KMS-11 (cell line): ENCODE data around the gene UNC13D.

Experiments
- H2AFZ ChIP-seq: fragments of 200-600 bp; sonication (generic); 2 replicates; pipeline ENCODE4 v1.6.1; 2016; ENCODE audit warnings: antibody characterized with exemption, mixed run types, low read depth
- H3K27ac ChIP-seq: fragments of 200-600 bp; sonication (generic); 2 replicates; pipeline ENCODE4 v1.6.1; 2016; ENCODE audit warnings: mild to moderate bottlenecking, mixed run types
- H3K27me3 ChIP-seq: fragments of 200-600 bp; sonication (generic); 2 replicates; pipeline ENCODE4 v1.6.1; 2017; ENCODE audit warnings: mild to moderate bottlenecking, low read depth, mixed run types, moderate library complexity; ENCODE audit not compliant: insufficient read depth
- H3K36me3 ChIP-seq: fragments of 200-600 bp; sonication (generic); 2 replicates; pipeline ENCODE4 v1.6.1; 2017; ENCODE audit warnings: mild to moderate bottlenecking, mixed run types; ENCODE audit not compliant: insufficient read depth
- H3K4me1 ChIP-seq: fragments of 200-600 bp; sonication (generic); 2 replicates; pipeline ENCODE4 v1.6.1; 2016; ENCODE audit warnings: mild to moderate bottlenecking, low read depth, mixed run types; ENCODE audit not compliant: poor library complexity, severe bottlenecking
- H3K4me2 ChIP-seq: fragments of 200-600 bp; sonication (generic); 2 replicates; pipeline ENCODE4 v1.7.0; 2016; ENCODE audit warnings: mild to moderate bottlenecking, mixed run types
- H3K4me3 ChIP-seq: fragments of 200-600 bp; sonication (generic); IDR thresholded peaks from 2 replicates; pipeline ENCODE4 v1.6.1; 2017; ENCODE audit warnings: low read depth, low read length, mixed read lengths; ENCODE audit not compliant: insufficient read depth
- H3K79me2 ChIP-seq: fragments of 200-600 bp; sonication (generic); 2 replicates; pipeline ENCODE4 v1.6.1; 2016; ENCODE audit warnings: low read depth, mixed run types; ENCODE audit not compliant: insufficient read depth
- H3K9ac ChIP-seq: fragments of 200-600 bp; sonication (generic); 2 replicates; pipeline ENCODE4 v1.6.1; 2016; ENCODE audit warnings: mild to moderate bottlenecking, mixed run types
- H4K20me1 ChIP-seq: fragments of 200-600 bp; sonication (generic); 2 replicates; pipeline ENCODE4 v1.6.1; 2016; ENCODE audit warnings: mild to moderate bottlenecking, mixed run types; ENCODE audit not compliant: insufficient read depth
- CTCF ChIP-seq: fragments of 200-600 bp; sonication (generic); conservative IDR thresholded peaks from 2 replicates; pipeline ENCODE4 v1.6.1; 2017; ENCODE audit warnings: low read depth, mild to moderate bottlenecking, antibody characterized with exemption, low read length, moderate library complexity, mixed read lengths

Gene UNC13D

GRCh38 chr17:75835654-75835987 lies 8.6 kb downstream of the UNC13D start:
- H3K36me3 ChIP-seq: no peaks in the 10 kb centered on the region
- H3K27ac ChIP-seq: no peak overlapping the region
- H3K9ac ChIP-seq: no peak overlapping the region
- no peaks in the 10 kb centered on the region for H3K4me1 ChIP-seq
- no peaks in the 10 kb centered on the region for H3K79me2 ChIP-seq
- H2AFZ ChIP-seq: no peak overlapping the region
- no peak overlapping the region for H3K4me3 ChIP-seq
- no peak for TF ChIP-seq CTCF
- H3K4me2 ChIP-seq: no peak overlapping the region
- no peaks in the 10 kb centered on the region for H3K27me3 ChIP-seq
- H4K20me1 ChIP-seq: no peaks in the 10 kb centered on the region

- Histone ChIP-seq H3K9ac (no peak overlapping the region), H3K4me3 (no peak overlapping the region), H2AFZ (no peak overlapping the region), H3K36me3 (no peaks in the 10 kb centered on the region), H3K4me1 (no peaks in the 10 kb centered on the region), H3K4me2 (no peak overlapping the region), H3K27me3 (no peaks in the 10 kb centered on the region), H3K79me2 (no peaks in the 10 kb centered on the region), H4K20me1 (no peaks in the 10 kb centered on the region), H3K27ac (no peak overlapping the region)
- no peak for TF ChIP-seq CTCF
These were observed 9.1 kb downstream of the UNC13D start for GRCh38 chr17:75834928-75835653.

- H3K36me3 ChIP-seq: no peaks in the 10 kb centered on the region
- no peak overlapping the region for H2AFZ ChIP-seq
- no peaks in the 10 kb centered on the region for H4K20me1 ChIP-seq
- no peaks in the 10 kb centered on the region for H3K79me2 ChIP-seq
- no peak overlapping the region for H3K9ac ChIP-seq
- TF ChIP-seq CTCF: no peak
- no peak overlapping the region for H3K27ac ChIP-seq
- H3K4me1 ChIP-seq: no peaks in the 10 kb centered on the region
- H3K4me2 ChIP-seq: no peak overlapping the region
- H3K27me3 ChIP-seq: no peaks in the 10 kb centered on the region
- no peak overlapping the region for H3K4me3 ChIP-seq
These were observed 9.8 kb downstream of the UNC13D start for GRCh38 chr17:75834279-75834920.

- peaks cover 6% of the 10 kb centered on the region for H3K4me1 ChIP-seq
- H3K36me3 ChIP-seq: no peaks in the 10 kb centered on the region
- H3K4me2 ChIP-seq: no peak overlapping the region
- H2AFZ ChIP-seq: no peak overlapping the region
- no peaks in the 10 kb centered on the region for H3K27me3 ChIP-seq
- no peak overlapping the region for H3K27ac ChIP-seq
- H4K20me1 ChIP-seq: no peaks in the 10 kb centered on the region
- TF ChIP-seq CTCF: no peak
- no peaks in the 10 kb centered on the region for H3K79me2 ChIP-seq
- H3K9ac ChIP-seq: no peak overlapping the region
- H3K4me3 ChIP-seq: no peak overlapping the region
These were observed 11.4 kb downstream of the UNC13D start for GRCh38 chr17:75832652-75833400.
